ENCODE results near the gene SPC24. TPM values are rescaled to one million over a fixed set of nuclear protein-coding genes. Genes with fewer than 3 reads are reported as not detected.

The SPC24 gene
- total and polyA plus RNA-seq, 9 donors, result 0.47 to 2.7 (median 0.99) TPM; not detected in 1

DNA sequence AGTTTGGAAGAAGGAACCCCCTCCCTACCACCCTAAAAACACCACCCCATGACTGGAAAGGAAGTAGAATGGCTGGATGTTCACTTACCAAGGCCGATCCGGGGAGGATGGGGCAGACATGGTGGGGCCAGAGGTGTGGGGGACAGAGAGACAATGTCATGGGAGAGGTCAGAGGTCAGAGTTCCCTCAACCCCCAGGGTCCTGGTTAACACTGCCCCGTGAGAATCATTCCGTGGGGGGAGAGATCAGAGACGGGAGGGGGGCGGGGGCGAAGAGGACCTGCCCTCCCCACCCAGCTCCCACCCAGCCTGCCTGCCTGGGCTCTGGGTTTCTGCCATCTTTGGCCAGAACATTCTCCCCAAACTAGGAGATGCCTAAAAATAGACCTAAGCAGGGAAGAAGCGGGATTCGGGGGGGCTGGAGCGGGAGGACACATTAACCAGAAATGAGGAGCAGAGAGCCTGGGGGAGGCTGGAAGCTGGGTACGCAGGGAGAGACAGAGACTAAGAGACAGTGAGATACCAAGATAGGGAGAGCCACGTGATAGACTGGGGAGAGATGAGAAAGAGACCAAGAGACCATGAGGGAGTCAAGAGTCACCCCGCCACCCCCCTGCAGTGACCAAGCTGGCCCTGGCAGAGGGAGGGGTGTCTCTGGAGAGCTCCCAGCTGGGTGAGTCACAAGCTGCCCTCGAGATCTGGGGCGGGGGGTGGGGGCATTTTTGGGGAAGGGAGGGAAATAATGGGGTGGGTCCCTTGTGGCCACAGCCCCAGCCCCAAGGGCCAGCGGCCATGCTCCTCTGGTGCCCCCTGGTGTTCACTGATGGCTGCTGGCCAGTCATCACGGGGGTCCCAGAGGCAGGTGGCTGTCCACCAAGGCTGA is 47.9 kb upstream of the SPC24 start:
- no peaks in the 10 kb centered on the region for H3K9me3 ChIP-seq
- H3K4me3 ChIP-seq, result no peak overlapping the region
- peaks cover 12% of the 10 kb centered on the region for H3K4me1 ChIP-seq (ENCODE audit: insufficient read depth)
- peak; percentile 92 to 96 (median 94) for DNase-seq
- TF ChIP-seq, protein P1, sequence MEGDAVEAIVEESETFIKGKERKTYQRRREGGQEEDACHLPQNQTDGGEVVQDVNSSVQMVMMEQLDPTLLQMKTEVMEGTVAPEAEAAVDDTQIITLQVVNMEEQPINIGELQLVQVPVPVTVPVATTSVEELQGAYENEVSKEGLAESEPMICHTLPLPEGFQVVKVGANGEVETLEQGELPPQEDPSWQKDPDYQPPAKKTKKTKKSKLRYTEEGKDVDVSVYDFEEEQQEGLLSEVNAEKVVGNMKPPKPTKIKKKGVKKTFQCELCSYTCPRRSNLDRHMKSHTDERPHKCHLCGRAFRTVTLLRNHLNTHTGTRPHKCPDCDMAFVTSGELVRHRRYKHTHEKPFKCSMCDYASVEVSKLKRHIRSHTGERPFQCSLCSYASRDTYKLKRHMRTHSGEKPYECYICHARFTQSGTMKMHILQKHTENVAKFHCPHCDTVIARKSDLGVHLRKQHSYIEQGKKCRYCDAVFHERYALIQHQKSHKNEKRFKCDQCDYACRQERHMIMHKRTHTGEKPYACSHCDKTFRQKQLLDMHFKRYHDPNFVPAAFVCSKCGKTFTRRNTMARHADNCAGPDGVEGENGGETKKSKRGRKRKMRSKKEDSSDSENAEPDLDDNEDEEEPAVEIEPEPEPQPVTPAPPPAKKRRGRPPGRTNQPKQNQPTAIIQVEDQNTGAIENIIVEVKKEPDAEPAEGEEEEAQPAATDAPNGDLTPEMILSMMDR (IDR thresholded peaks at IDR 0.05), result peak; percentile 86 to 96 (median 92)
- TF ChIP-seq POLR2A (IDR thresholded peaks at IDR 0.05), result no peak
- TF ChIP-seq EP300 (IDR thresholded peaks at IDR 0.05), result peak; percentile 92
- intact Hi-C loops (cut with DNase I), result loop anchor here (1.0 to 10.0 kb wide), 5 partner anchors 65 to 169 kb away; no protein-coding TSS in a partner anchor
- WGBS, 3 donors, result 5 to 15% (median 11%) methylated on average over 17 of the region's 17 CpGs
- H3K27me3 ChIP-seq, result no peaks in the 10 kb centered on the region
- H3K36me3 ChIP-seq, result no peaks in the 10 kb centered on the region
- H3K27ac ChIP-seq, result peak overlapping the region; percentile 75 to 93

- DNase-seq, result peak; percentile 34 to 59 (median 58)
- Histone ChIP-seq H3K27me3 (no peaks in the 10 kb centered on the region), H3K4me1 (ENCODE audit: insufficient read depth) (peaks cover 12% of the 10 kb centered on the region), H3K36me3 (no peaks in the 10 kb centered on the region), H3K9me3 (no peaks in the 10 kb centered on the region), H3K4me3 (no peak overlapping the region), H3K27ac (peak overlapping the region; percentile 75 to 93)
- TF ChIP-seq, protein P1 (IDR thresholded peaks at IDR 0.05), result no peak
- TF ChIP-seq POLR2A (IDR thresholded peaks at IDR 0.05) (no peak), EP300 (IDR thresholded peaks at IDR 0.05) (no peak)
- intact Hi-C loops (cut with DNase I), result loop anchor here in 2 of 4 donors (1.0 to 10.0 kb wide), 3 partner anchors 64 to 168 kb away; no protein-coding TSS in a partner anchor
- WGBS, 3 donors, result 79 to 87% (median 81%) methylated on average over 20 of the region's 20 CpGs
These were observed 47.1 kb upstream of the SPC24 start for GRCh38 chr19:11202488-11203193.

DNA sequence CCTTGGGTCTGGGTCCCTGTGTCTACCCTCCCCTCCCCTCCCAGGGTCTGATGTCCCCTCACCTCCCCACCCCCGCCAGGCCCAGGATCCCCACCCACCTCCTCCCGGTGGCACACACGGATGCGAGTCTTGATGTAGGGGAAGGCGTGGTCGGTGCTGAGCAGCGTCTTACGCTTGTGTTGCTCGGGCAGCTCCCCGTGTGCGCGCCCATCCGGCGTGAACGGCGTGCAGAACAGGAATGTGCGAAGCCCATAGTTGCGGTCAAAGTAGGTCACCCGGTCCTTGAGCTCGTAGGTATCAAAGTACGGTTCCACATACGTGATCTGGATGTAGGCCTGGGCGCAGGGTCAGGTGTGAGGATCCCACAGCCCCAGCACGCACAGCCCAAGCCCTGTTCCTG is 46.2 kb upstream of the SPC24 start:
- peak in 1 of 5 donors; percentile 50 for DNase-seq
- intact Hi-C loops (cut with DNase I), result loop anchor here in 2 of 4 donors (5.0 to 10.0 kb wide), 2 partner anchors 164 to 167 kb away; no protein-coding TSS in a partner anchor
- TF ChIP-seq POLR2A (IDR thresholded peaks at IDR 0.05) (no peak), EP300 (IDR thresholded peaks at IDR 0.05) (no peak)
- TF ChIP-seq, protein P1 (IDR thresholded peaks at IDR 0.05), result no peak
- Histone ChIP-seq H3K4me3 (no peak overlapping the region), H3K27ac (peak overlapping the region; percentile 75 to 93), H3K4me1 (ENCODE audit: insufficient read depth) (peaks cover 12% of the 10 kb centered on the region), H3K27me3 (no peaks in the 10 kb centered on the region), H3K36me3 (no peaks in the 10 kb centered on the region), H3K9me3 (no peaks in the 10 kb centered on the region)
- WGBS, 3 donors, result 94 to 95% (median 95%) methylated on average over 24 of the region's 24 CpGs

DNA sequence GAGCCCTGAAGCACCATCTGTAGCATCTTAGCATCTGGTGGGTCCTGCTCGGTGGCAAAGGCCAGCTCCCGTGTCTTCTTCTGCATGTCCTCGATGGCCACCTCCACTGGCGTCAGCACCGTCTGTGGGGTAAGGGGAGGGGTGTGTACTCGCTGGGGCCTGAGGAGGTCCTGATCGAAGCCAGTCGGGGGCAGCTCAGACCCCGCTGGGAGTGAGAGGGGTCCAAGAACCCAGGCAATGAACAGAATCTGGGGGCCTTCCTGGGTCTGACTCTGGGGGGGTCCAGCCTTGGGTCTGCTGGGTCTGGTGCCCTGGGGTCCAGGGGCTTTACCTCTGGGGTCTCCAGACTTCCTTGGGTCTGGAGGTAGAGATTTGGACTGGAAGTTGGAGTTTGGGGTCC is 45.3 kb upstream of the SPC24 start:
- intact Hi-C loops (cut with DNase I), result loop anchor here in 2 of 4 donors (5.0 to 10.0 kb wide), 2 partner anchors 164 to 166 kb away; no protein-coding TSS in a partner anchor
- Histone ChIP-seq H3K27me3 (no peaks in the 10 kb centered on the region), H3K9me3 (no peaks in the 10 kb centered on the region), H3K36me3 (no peaks in the 10 kb centered on the region), H3K4me1 (ENCODE audit: insufficient read depth) (peaks cover 12% of the 10 kb centered on the region), H3K4me3 (no peak overlapping the region), H3K27ac (peak overlapping the region in 1 of 2 donors; percentile 55)
- DNase-seq, result no peak
- TF ChIP-seq EP300 (IDR thresholded peaks at IDR 0.05) (no peak), POLR2A (IDR thresholded peaks at IDR 0.05) (no peak)
- TF ChIP-seq, protein P1 (IDR thresholded peaks at IDR 0.05), result no peak
- 87 to 88% (median 88%) methylated on average over 9 of the region's 9 CpGs for WGBS, 3 donors
